HEK293 (cell line): ENCODE measurements around the gene NUP50.

Experiments used
- ZBTB26 ChIP-seq: fragments of 450-650 bp; formaldehyde crosslinking; optimal IDR thresholded peaks from 2 replicates; pipeline ENCODE3; 2016; ENCODE audit warnings: missing biosample characterization, mild to moderate bottlenecking, missing genetic modification characterization
- ZNF138 ChIP-seq: fragments of 450-650 bp; formaldehyde crosslinking; IDR thresholded peaks from 2 replicates; pipeline ENCODE4 v1.5.1; 2016; ENCODE audit warnings: missing biosample characterization, missing genetic modification characterization, borderline replicate concordance
- ZNF416 ChIP-seq: fragments of 450-650 bp; formaldehyde crosslinking; IDR thresholded peaks from 2 replicates; pipeline ENCODE4 v1.5.1; 2016; ENCODE audit warnings: missing biosample characterization, missing genetic modification characterization
- ZNF692 ChIP-seq: fragments of 450-650 bp; formaldehyde crosslinking; IDR thresholded peaks from 2 replicates; pipeline ENCODE4 v1.5.1; 2016; ENCODE audit warnings: missing biosample characterization, missing genetic modification characterization

GRCh38 chr22:45196926-45197605 is 33.3 kb downstream of the NUP50 start:
- TF ChIP-seq ZNF416 (tag by site-specific recombination) = no peak
- TF ChIP-seq ZNF692 (tag by site-specific recombination) = no peak
- TF ChIP-seq ZBTB26 (tag by site-specific recombination) = no peak
- TF ChIP-seq ZNF138 = no peak
